ENCODE measurements around the gene DSCAM. TPM values are rescaled to one million over a fixed set of nuclear protein-coding genes. Genes with fewer than 3 reads are reported as not detected.

DSCAM gene
- polyA plus RNA-seq, 1 experiment = 0.10 TPM

- DNase-seq (ENCODE audit: low read depth) = no peak
- Histone ChIP-seq H3K4me3 (ENCODE audit: low read depth, low read length) (no peak overlapping the region), H3K27me3 (ENCODE audit: control insufficient read depth, insufficient read depth, low read length) (no peaks in the 10 kb centered on the region), H3K36me3 (ENCODE audit: control insufficient read depth, insufficient read depth, low read length) (no peaks in the 10 kb centered on the region)
- POLR2A ChIA-PET = no interaction called here
- no peak for TF ChIP-seq CTCF (IDR thresholded peaks at IDR 0.05; ENCODE audit: insufficient read depth, low read depth, low read length)
- CTCF ChIA-PET = no interaction called here
These were observed 466.8 kb downstream of the DSCAM start for GRCh38 chr21:40379881-40380810.

- CTCF ChIA-PET = no interaction called here
- no peak overlapping the region for H3K4me3 ChIP-seq (ENCODE audit: low read depth, low read length)
- no peak for TF ChIP-seq CTCF (IDR thresholded peaks at IDR 0.05; ENCODE audit: insufficient read depth, low read depth, low read length)
- POLR2A ChIA-PET = no interaction called here
- H3K27me3 ChIP-seq (ENCODE audit: control insufficient read depth, insufficient read depth, low read length) = no peaks in the 10 kb centered on the region
- no peaks in the 10 kb centered on the region for H3K36me3 ChIP-seq (ENCODE audit: control insufficient read depth, insufficient read depth, low read length)
- DNase-seq (ENCODE audit: low read depth) = no peak
These were observed 469.8 kb downstream of the DSCAM start for GRCh38 chr21:40377135-40377534.

GRCh38 chr21:40373761-40374160, 473.2 kb downstream of the DSCAM start:
- no peak for TF ChIP-seq CTCF (IDR thresholded peaks at IDR 0.05; ENCODE audit: insufficient read depth, low read depth, low read length)
- ChIA-PET POLR2A (no interaction called here), CTCF (no interaction called here)
- no peaks in the 10 kb centered on the region for H3K36me3 ChIP-seq (ENCODE audit: control insufficient read depth, insufficient read depth, low read length)
- no peak for DNase-seq (ENCODE audit: low read depth)
- no peaks in the 10 kb centered on the region for H3K27me3 ChIP-seq (ENCODE audit: control insufficient read depth, insufficient read depth, low read length)
- H3K4me3 ChIP-seq (ENCODE audit: low read depth, low read length) = no peak overlapping the region

- no peak for DNase-seq (ENCODE audit: low read depth)
- POLR2A ChIA-PET = no interaction called here
- Histone ChIP-seq H3K27me3 (ENCODE audit: control insufficient read depth, insufficient read depth, low read length) (no peaks in the 10 kb centered on the region), H3K4me3 (ENCODE audit: low read depth, low read length) (no peak overlapping the region), H3K36me3 (ENCODE audit: control insufficient read depth, insufficient read depth, low read length) (no peaks in the 10 kb centered on the region)
- no peak for TF ChIP-seq CTCF (IDR thresholded peaks at IDR 0.05; ENCODE audit: insufficient read depth, low read depth, low read length)
- CTCF ChIA-PET = no interaction called here
These were observed 474.5 kb downstream of the DSCAM start for GRCh38 chr21:40372506-40372905.

GRCh38 chr21:40371329-40371728, 475.6 kb downstream of the DSCAM start:
- CTCF ChIA-PET = no interaction called here
- no peaks in the 10 kb centered on the region for H3K27me3 ChIP-seq (ENCODE audit: control insufficient read depth, insufficient read depth, low read length)
- POLR2A ChIA-PET = no interaction called here
- TF ChIP-seq CTCF (IDR thresholded peaks at IDR 0.05; ENCODE audit: insufficient read depth, low read depth, low read length) = no peak
- H3K36me3 ChIP-seq (ENCODE audit: control insufficient read depth, insufficient read depth, low read length) = no peaks in the 10 kb centered on the region
- no peak overlapping the region for H3K4me3 ChIP-seq (ENCODE audit: low read depth, low read length)
- DNase-seq (ENCODE audit: low read depth) = no peak
